Motor neuron (in vitro differentiated cells): ENCODE data around the gene MMP21. TPM values are rescaled to one million over a fixed set of nuclear protein-coding genes. Genes with fewer than 3 reads are reported as not detected.

ENCODE experiments used
- ATAC-seq, 8 experiments: fragments of 200-7000 bp; cut with Tn5 transposase; replicated peaks in 6 of 8; 2 replicates each; pipeline ENCODE4 v1.8.0; 2021; ENCODE audit warnings: mild to moderate bottlenecking in 8 of 8, moderate library complexity in 8 of 8
- H3K27ac ChIP-seq, 2 donors: fragments of 250-450 bp; sonication (Bioruptor Pico); 2 replicates each; pipeline ENCODE4 v1.9.0; 2021; ENCODE audit warnings: antibody characterized with exemption in 2 of 2, mild to moderate bottlenecking in 2 of 2, moderate library complexity in 1 of 2
- H3K4me1 ChIP-seq, 2 donors: fragments of 250-450 bp; sonication (Bioruptor Pico); replicated peaks in 1 of 2; 2 replicates each; pipeline ENCODE4 v1.6.1; 2021; ENCODE audit warnings: antibody characterized with exemption in 2 of 2, mild to moderate bottlenecking in 2 of 2, moderate library complexity in 1 of 2
- H3K4me3 ChIP-seq, 5 donors: fragments of 250-450 bp; sonication (Bioruptor Pico); 2 replicates each; pipeline ENCODE4 v1.9.0; 2021; ENCODE audit warnings: antibody characterized with exemption in 5 of 5, mild to moderate bottlenecking in 5 of 5, moderate library complexity in 4 of 5
- WGBS, 10 experiments: fragments of 450-650 bp; shearing (Covaris generic); methylation state at CpG; one replicate each; pipeline ENCODE4 v1.0.0; 2022; 5-methylcytosine and 5-hydroxymethylcytosine counted together
- in situ Hi-C, 9 experiments: fragments of 400-800 bp; cut with MboI; loops; one replicate each; pipeline ENCODE4 v1.15.0; 2021; ENCODE audit warnings: low sequenced_read_pairs in 9 of 9, low pct_unique_long_range_greater_than_20kb in 2 of 9; ENCODE audit not compliant: unreplicated experiment in 9 of 9
- total RNA-seq, 8 experiments: library from RNA; unstranded; fragments of 300-600 nt; gene quantifications; 2 replicates each; pipeline versions ENCODE4 v1.2.3 to v1.2.4, GENCODE V29; 2022

The MMP21 gene, protein sequence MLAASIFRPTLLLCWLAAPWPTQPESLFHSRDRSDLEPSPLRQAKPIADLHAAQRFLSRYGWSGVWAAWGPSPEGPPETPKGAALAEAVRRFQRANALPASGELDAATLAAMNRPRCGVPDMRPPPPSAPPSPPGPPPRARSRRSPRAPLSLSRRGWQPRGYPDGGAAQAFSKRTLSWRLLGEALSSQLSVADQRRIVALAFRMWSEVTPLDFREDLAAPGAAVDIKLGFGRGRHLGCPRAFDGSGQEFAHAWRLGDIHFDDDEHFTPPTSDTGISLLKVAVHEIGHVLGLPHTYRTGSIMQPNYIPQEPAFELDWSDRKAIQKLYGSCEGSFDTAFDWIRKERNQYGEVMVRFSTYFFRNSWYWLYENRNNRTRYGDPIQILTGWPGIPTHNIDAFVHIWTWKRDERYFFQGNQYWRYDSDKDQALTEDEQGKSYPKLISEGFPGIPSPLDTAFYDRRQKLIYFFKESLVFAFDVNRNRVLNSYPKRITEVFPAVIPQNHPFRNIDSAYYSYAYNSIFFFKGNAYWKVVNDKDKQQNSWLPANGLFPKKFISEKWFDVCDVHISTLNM
- total RNA-seq: under 1 TPM in 4 of 8 experiments, not detected in 4; 0.09 to 0.49 (median 0.15) TPM

DNA sequence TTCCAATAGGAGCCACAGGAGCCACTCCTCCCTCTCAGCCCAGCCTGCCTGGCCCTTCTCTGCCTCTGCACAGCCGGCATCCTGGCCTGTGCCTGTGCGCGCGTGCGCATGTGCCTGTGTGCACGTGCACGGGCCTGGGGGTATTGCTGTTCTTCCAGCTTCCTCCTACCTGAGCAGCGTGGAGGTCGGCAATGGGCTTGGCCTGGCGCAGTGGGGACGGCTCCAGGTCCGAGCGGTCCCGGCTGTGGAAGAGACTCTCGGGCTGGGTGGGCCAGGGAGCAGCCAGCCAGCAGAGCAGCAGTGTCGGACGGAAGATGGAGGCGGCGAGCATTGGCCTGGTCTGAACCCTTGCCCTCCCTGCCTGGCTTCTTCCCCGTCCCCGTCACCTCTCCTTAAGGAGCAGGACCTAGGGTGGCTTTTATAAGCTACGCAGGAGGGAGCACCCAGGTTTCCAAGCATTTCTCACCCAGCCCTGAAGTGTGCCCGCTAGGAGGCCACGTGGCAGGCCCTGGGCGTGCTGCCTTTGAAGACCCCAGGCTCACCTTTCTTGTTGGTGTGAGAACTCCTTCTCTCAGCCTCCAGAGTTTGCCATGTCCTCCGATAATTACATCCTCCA is at the start of gene MMP21:
MMP21 (minus strand) TSS at position 331 of the 616 bp plus-strand sequence; CDS start at position 331, 0 bp downstream.
- in situ Hi-C loops: no loop called here
- ATAC-seq: no peak
- 74 to 100% (median 96%) methylated on average over 1 to 16 of the region's 26 CpGs; no CpG with 5 or more reads in 2 of the 10 experiments for WGBS, 10 experiments
- Histone ChIP-seq H3K4me3 (no peak within 1 kb of the TSS), H3K4me1 (no peaks in the 10 kb centered on the region), H3K27ac (no peak within 1 kb of the TSS)

DNA sequence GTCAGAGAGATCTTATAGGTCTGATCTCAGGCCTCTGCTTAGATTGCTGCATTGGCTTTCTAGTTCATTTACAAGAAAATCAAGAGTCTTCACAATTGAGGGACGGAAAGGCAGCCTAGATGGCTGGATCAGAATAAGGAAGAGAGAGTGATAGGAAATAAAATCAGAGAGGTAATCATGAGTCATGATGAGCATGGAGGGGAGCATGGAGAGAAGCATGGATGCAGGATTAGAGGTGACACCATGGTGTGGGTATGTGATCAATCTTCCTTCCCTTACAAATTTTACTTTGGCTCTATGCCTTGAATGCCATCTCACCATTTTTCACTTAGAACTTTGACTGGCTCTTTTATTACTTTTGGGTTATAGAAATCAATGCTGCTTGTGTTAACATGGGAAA is 49.1 kb upstream of the MMP21 start:
- WGBS, 10 experiments: 13 to 89% (median 55%) methylated on average over 1 of the region's 1 CpG; no CpG with 5 or more reads in 2 of the 10 experiments
- Histone ChIP-seq H3K4me1 (peaks cover 14 to 15% of the 10 kb centered on the region in 2 donors), H3K27ac (no peak overlapping the region), H3K4me3 (peak overlapping the region; percentile 6 to 94 (median 88))
- in situ Hi-C loops: no loop called here
- ATAC-seq: no peak

DNA sequence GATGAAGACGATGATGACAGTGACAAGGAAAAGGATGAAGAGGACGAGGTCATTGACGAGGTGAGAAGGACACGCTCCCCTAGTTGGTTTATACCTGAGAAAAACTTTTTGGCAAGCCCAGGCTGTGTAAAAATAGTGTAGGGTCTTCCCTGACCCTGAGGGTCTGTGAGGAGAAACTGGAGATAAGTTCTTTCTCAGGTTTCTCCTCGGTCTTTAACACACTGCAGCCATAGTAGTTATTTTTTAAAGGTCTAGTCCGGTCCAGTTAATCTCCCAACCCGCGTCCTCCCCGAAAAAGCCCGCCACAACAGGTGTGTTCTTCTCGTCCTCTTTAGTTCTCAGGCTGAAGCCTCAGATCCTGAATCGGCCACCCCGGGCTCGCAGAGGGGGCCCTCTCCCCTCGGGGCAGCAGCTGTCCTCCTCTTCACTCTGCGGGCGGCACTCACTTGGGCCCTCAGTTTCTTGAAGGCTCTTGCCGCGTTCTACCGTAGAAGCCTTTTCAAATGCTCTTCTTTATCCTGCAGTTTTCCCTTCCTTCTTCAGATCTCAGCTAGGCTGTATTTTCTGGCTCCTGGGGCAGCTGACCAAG is 48.1 kb upstream of the MMP21 start:
- H3K27ac ChIP-seq: peak overlapping the region; percentile 97 to 99
- peak in 4 of 8 experiments; percentile 1 to 6 (median 2) for ATAC-seq
- in situ Hi-C loops: no loop called here
- 0 to 6% (median 0%) methylated on average over 1 to 16 of the region's 20 CpGs for WGBS, 10 experiments
- H3K4me1 ChIP-seq: peaks cover 14 to 15% of the 10 kb centered on the region in 2 donors
- H3K4me3 ChIP-seq: peak overlapping the region; percentile 70 to 97 (median 91)

DNA sequence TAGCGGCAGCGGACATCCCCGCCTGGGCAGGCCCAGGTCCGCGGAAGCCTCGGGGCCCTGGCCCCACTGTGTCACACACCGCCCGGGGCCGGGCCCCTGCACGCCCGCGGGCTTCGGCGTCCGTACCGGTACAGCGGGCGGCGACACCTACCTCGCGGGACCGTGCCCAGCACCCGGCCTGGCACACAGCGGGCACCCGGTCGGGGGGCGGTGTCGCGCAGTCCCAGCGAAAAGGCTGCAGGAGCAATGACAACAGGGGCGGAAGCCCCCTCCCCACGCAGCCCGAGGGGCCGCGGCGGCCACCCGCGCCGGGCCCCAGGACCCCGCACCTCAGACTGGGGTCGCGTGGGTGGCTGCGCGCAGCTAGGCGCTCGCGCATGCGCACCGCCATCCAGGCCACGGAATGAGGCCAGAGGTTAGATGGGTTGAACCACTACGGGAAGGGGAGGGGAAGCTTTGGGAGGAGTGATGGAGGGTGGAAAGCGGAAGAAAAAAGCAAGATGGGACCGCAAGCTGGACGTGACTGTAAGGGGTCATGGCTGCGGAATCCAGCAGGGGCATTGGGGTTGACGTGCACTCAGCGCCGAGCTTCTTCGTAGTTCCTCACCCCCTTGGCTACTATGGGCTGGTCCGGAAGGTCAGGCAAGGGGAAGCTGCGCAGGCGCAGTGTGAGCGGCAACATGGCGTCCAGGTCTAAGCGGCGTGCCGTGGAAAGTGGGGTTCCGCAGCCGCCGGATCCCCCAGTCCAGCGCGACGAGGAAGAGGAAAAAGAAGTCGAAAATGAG is 47.4 kb upstream of the MMP21 start, which contains the start of the genes BCCIP and UROS:
BCCIP (plus strand) TSS at position 669 of the 785 bp plus-strand sequence; CDS start at position 681, 12 bp downstream.
UROS (minus strand) TSS at position 381 of the 785 bp plus-strand sequence. CDS start 6,759 bp downstream, outside the sequence.
- in situ Hi-C loops: no loop called here

DNA sequence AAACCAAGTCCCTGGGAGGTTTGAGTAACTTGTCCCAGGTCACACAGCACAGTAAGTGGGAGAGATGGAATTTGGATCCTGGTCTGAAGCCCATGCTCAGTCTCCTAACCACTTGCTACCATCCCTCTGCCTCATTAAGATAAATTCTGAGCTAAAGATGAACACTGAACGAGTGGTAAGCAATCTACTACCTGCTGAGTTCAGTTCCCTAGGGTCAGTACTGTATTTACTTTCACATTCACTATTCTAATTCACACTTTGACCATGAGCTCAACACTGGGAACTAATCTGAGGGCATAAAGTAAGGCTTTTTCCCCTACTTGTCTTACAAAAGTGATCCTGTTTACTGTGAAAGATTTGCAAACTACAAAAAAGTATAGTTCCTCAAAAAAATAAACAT is 45.1 kb upstream of the MMP21 start:
- peaks cover 14 to 15% of the 10 kb centered on the region in 2 donors for H3K4me1 ChIP-seq
- in situ Hi-C loops: no loop called here
- WGBS, 10 experiments: 33 to 86% (median 50%) methylated on average over 1 of the region's 1 CpG; no CpG with 5 or more reads in 3 of the 10 experiments
- H3K27ac ChIP-seq: no peak overlapping the region
- no peak for ATAC-seq
- H3K4me3 ChIP-seq: no peak overlapping the region

More for the DNA sequence above, 47.4 kb upstream of the MMP21 start, which contains the start of the genes BCCIP and UROS:
- WGBS, 10 experiments: 0 to 1% (median 0%) methylated on average over 2 to 32 of the region's 74 CpGs; no CpG with 5 or more reads in 4 of the 10 experiments
- H3K4me1 ChIP-seq: peaks cover 14 to 15% of the 10 kb centered on the region in 2 donors
- H3K27ac ChIP-seq: peak within 1 kb of the TSS; percentile 97 to 99
- peak; percentile 71 to 95 (median 92) for ATAC-seq
- peak within 1 kb of the TSS; percentile 70 to 97 (median 91) for H3K4me3 ChIP-seq

DNA sequence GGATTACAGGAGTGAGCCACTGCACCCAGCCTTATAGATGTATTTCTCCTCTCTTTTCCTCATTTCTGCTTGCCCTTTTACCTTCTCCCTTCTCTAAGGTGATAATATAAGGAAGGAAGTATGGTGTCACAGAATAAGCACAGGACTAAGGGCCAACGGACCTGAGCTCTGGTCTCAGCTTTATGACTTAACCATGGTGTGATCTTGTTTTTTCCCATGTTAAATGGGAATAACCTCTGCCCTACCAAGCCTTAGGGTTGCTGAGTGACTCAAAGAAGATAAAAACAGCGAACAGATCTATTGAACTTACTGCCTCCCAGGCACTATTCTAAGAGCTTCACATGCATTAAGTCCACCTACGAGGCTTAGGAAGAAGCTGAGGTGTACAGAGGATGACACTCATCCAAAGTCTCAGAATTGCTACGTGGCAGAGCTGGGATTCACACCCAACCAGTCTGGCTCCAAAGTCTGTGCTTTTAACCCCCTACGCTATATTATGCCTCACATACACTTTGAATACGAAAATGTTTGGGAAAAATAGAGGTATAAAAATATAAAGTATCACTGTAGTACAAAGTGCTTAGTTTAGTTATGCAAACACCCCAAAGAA is 41.8 kb upstream of the MMP21 start:
- in situ Hi-C loops: no loop called here
- WGBS, 10 experiments: 86 to 100% (median 96%) methylated on average over 1 to 6 of the region's 6 CpGs
- no peak overlapping the region for H3K27ac ChIP-seq

DNA sequence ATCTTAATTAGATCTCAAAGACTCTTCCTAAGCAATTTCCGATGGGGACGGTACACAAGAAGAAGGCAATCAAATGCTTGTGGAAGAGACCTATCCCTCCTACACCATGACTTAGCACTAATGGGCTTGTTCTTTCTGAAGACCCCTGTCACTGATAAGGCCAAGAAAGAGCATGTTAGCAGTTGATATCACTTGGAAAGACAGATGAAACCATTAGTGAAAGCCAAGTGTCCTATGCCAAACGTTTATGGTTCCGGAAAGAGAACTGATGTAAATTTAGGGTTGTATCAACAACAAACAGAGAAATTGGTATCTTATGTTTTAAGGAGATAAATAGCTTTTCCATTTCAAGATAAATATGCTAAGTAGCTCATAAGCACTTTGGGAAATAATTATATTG is 40.9 kb upstream of the MMP21 start:
- no peaks in the 10 kb centered on the region for H3K4me1 ChIP-seq

More for the DNA sequence above, 41.8 kb upstream of the MMP21 start:
- no peak for ATAC-seq
- Histone ChIP-seq H3K4me3 (no peak overlapping the region), H3K4me1 (peaks cover 4 to 7% of the 10 kb centered on the region in 2 donors)

DNA sequence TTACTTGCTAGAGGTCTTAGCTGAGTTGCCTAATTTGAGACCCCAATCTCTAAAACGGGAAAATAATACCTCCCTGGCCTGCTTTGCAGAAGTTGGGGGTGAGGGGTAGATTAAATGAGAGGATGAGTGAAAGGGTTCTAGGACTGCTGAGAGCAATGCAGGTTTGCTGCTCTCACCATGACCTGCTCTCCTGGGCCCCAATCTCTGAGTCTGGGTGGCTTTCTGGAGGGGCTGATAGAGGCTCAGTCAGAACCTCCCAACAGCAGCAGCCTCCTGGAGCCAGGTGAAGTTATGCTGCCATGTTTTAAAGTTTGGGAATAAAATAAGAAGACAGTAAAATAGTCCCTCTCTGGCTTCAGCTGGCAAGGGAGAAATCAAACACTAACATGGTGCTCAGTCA is 40.1 kb upstream of the MMP21 start:
- no peak for ATAC-seq
- WGBS, 10 experiments: 0 to 60% (median 40%) methylated on average over 1 of the region's 1 CpG; no CpG with 5 or more reads in 5 of the 10 experiments

More for the DNA sequence above, 40.9 kb upstream of the MMP21 start:
- Histone ChIP-seq H3K4me3 (no peak overlapping the region), H3K27ac (no peak overlapping the region)
- WGBS, 10 experiments: 67 to 94% (median 85%) methylated on average over 2 to 4 of the region's 4 CpGs; no CpG with 5 or more reads in 3 of the 10 experiments
- in situ Hi-C loops: no loop called here
- ATAC-seq: no peak

DNA sequence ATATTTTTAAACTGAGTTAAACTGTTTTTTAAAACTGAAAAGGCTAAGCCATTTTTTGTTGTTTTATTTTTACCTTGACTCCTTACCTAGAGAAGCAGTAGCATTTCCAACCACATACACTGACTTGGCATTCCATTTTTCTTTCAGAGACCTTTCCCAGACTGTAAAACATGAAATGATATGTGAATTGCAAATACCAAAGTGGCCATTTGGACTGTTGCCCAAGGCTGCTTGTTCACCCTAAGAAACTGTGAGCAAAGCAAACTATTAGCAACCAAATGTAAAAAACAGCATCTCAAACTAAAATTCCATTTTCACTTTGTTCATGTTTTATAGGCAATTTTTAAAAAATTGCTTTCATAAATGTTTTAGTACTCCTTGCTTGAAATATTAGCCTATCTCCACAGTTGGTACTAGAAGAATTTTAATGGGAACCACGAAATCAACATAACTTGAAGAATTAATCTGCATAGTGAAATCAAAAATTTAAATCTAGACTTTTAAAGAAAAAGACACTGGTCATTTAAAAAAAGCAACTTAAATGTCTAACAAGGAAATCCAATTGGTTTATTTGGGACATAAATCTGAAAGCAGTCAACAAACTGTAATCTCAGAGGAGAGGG is 36.6 kb upstream of the MMP21 start:
- ATAC-seq: peak in 3 of 8 experiments; percentile 78 to 92 (median 91)
- no peak overlapping the region for H3K27ac ChIP-seq
- in situ Hi-C loops: no loop called here
- WGBS, 10 experiments: 0 to 94% (median 78%) methylated on average over 1 of the region's 1 CpG; no CpG with 5 or more reads in 1 of the 10 experiments
- no peaks in the 10 kb centered on the region for H3K4me1 ChIP-seq
- no peak overlapping the region for H3K4me3 ChIP-seq

More for the DNA sequence above, 40.1 kb upstream of the MMP21 start:
- H3K4me3 ChIP-seq: no peak overlapping the region
- in situ Hi-C loops: no loop called here
- no peaks in the 10 kb centered on the region for H3K4me1 ChIP-seq
- H3K27ac ChIP-seq: no peak overlapping the region

DNA sequence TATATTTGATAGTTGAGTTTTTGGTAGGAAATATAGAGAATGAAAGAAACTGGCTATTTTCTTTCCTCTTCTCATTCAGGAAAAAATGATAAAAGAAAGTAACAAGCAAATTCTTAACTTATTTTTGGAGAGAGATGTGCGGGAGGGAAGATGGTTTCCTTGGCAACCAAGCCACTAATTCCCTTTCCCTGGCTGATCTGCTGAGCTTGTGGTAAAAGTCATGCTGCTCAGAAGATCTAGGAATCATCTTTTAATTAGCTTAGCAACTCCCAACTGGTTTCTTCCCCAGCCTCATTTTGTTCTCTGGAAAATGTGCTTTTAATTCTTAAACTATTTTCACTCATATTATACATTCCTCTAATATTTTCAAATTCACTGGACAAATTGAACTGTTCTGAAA is 35.6 kb upstream of the MMP21 start:
- no peaks in the 10 kb centered on the region for H3K4me1 ChIP-seq

DNA sequence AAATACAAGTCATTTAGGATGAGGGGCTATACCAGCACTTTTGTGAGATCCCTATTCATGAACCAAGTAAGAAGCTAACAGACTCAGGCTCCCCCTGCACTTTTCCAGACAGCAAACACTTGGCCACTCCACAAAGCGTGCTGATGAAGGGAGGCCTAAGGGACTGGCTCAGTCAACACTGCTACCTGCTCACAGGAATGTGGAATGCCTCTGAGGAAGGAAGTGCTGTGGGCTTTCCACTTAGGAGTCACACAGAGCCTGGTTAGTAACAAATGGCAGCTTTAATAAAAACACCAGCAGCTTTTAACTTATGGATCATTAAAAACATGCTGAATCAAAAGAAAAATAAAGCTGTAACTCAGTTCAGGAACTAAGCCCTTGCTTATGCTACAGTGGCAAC is 32.4 kb upstream of the MMP21 start:
- Histone ChIP-seq H3K4me1 (no peaks in the 10 kb centered on the region), H3K4me3 (no peak overlapping the region), H3K27ac (no peak overlapping the region)
- 71 to 100% (median 80%) methylated on average over 1 of the region's 1 CpG; no CpG with 5 or more reads in 5 of the 10 experiments for WGBS, 10 experiments
- in situ Hi-C loops: no loop called here
- no peak for ATAC-seq

More for the DNA sequence above, 35.6 kb upstream of the MMP21 start:
- H3K27ac ChIP-seq: no peak overlapping the region
- ATAC-seq: no peak
- 0 to 82% (median 70%) methylated on average over 1 of the region's 1 CpG; no CpG with 5 or more reads in 4 of the 10 experiments for WGBS, 10 experiments
- no peak overlapping the region for H3K4me3 ChIP-seq
- in situ Hi-C loops: no loop called here
